Activated CD8-positive, alpha-beta T cell treated with anti-CD3 and anti-CD28 coated beads for 36 hours (primary cell): ENCODE measurements around the gene SAMD5. TPM values are rescaled to one million over a fixed set of nuclear protein-coding genes. Genes with fewer than 3 reads are reported as not detected.

Source experiments
- ATAC-seq: fragments of 200-7000 bp; cut with Tn5 transposase; one replicate; pipeline ENCODE4 v1.10.0; 2021; ENCODE audit warnings: mild to moderate bottlenecking, moderate library complexity
- CTCF ChIA-PET: fragments of 350-600 bp; sonication (Branson Sonifier 250); formaldehyde crosslinking; loops from one replicate; lab custom pipeline; 2021; ENCODE audit warnings: antibody characterized with exemption; lab: Charles Lee
- POLR2A ChIA-PET: fragments of 350-600 bp; sonication (Branson Sonifier 250); formaldehyde crosslinking; loops from one replicate; lab custom pipeline; 2021; ENCODE audit warnings: antibody characterized with exemption; lab: Charles Lee
- DNase-seq: peaks from one replicate; pipeline ENCODE4 v3.0.0-alpha.2; 2020
- H3K27ac Mint-ChIP-seq: one replicate; pipeline ENCODE4 v1.8.0; 2021; ENCODE audit warnings: mild to moderate bottlenecking, mixed read lengths
- H3K27me3 Mint-ChIP-seq: one replicate; pipeline ENCODE4 v1.8.0; 2021; ENCODE audit warnings: mixed read lengths
- H3K36me3 Mint-ChIP-seq: one replicate; pipeline ENCODE4 v1.8.0; 2021; ENCODE audit warnings: low read depth, mixed read lengths
- H3K4me1 Mint-ChIP-seq: one replicate; pipeline ENCODE4 v1.8.0; 2021; ENCODE audit warnings: low read depth, mixed read lengths
- H3K4me3 Mint-ChIP-seq: one replicate; pipeline ENCODE4 v1.8.0; 2021; ENCODE audit warnings: mild to moderate bottlenecking, moderate library complexity, mixed read lengths
- H3K9me3 Mint-ChIP-seq: one replicate; pipeline ENCODE4 v1.8.0; 2021; ENCODE audit warnings: mixed read lengths
- intact Hi-C: fragments of 100-400 bp; cut with micrococcal nuclease; formaldehyde crosslinking; loops from one replicate; pipeline ENCODE4 v1.10.0; 2022
- total RNA-seq, 2 experiments: library from RNA; stranded (reverse); gene quantifications; one replicate each; pipeline ENCODE4 v1.2.3, GENCODE V29; 2021
- TF ChIP-seq, protein P1 (sequence below): fragments of 200-600 bp; IDR thresholded peaks from one replicate; pipeline ENCODE4 v1.8.0; 2022; ENCODE audit warnings: antibody characterized with exemption, mild to moderate bottlenecking

Gene SAMD5
- total RNA-seq, 2 experiments from 2014 or later, result not detected

GRCh38 chr6:147509891-147510290 is 1.4 kb downstream of the SAMD5 start:
- no peak overlapping the region for H3K27ac Mint-ChIP-seq
- intact Hi-C loops, result no loop called here
- TF ChIP-seq, protein P1, sequence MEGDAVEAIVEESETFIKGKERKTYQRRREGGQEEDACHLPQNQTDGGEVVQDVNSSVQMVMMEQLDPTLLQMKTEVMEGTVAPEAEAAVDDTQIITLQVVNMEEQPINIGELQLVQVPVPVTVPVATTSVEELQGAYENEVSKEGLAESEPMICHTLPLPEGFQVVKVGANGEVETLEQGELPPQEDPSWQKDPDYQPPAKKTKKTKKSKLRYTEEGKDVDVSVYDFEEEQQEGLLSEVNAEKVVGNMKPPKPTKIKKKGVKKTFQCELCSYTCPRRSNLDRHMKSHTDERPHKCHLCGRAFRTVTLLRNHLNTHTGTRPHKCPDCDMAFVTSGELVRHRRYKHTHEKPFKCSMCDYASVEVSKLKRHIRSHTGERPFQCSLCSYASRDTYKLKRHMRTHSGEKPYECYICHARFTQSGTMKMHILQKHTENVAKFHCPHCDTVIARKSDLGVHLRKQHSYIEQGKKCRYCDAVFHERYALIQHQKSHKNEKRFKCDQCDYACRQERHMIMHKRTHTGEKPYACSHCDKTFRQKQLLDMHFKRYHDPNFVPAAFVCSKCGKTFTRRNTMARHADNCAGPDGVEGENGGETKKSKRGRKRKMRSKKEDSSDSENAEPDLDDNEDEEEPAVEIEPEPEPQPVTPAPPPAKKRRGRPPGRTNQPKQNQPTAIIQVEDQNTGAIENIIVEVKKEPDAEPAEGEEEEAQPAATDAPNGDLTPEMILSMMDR, result no peak
- ChIA-PET POLR2A (no interaction called here), CTCF (no interaction called here)
- H3K4me3 Mint-ChIP-seq, result peak overlapping the region; percentile 8
- no peaks in the 10 kb centered on the region for H3K36me3 Mint-ChIP-seq
- peaks cover 8% of the 10 kb centered on the region for H3K4me1 Mint-ChIP-seq
- DNase-seq, result no peak
- ATAC-seq, result no peak
- H3K27me3 Mint-ChIP-seq, result peaks cover 48% of the 10 kb centered on the region
- H3K9me3 Mint-ChIP-seq, result no peaks in the 10 kb centered on the region

- POLR2A ChIA-PET, result no interaction called here
- Mint-ChIP-seq H3K4me3 (no peak overlapping the region), H3K27me3 (peaks cover 46% of the 10 kb centered on the region), H3K9me3 (no peaks in the 10 kb centered on the region), H3K27ac (no peak overlapping the region), H3K36me3 (no peaks in the 10 kb centered on the region), H3K4me1 (peaks cover 8% of the 10 kb centered on the region)
- no peak for ATAC-seq
- TF ChIP-seq, protein P1, result no peak
- DNase-seq, result no peak
- CTCF ChIA-PET, result no interaction called here
- intact Hi-C loops, result no loop called here
Observed at GRCh38 chr6:147510929-147511590, 2.6 kb downstream of the SAMD5 start.

DNA sequence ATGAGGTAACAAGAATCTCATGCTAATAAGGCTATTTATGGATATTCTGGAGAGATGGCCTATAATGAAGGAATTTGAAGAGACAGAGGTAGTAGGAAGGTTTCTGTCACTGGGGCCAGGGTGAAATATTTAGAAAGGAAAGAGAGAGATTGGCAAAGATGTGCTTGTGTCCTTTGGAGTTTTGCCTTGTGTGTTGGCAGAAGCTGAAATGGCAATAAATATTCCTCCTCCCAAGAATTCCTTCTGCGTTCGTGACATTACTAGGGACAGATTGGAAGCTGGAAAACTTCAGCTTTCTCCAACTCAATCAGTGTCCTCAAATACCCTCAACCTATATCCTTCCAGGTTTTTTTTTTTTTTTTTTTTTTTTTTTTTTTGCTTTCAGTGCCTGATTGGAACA is 6.3 kb downstream of the SAMD5 start:
- TF ChIP-seq, protein P1, result no peak
- Mint-ChIP-seq H3K4me1 (no peaks in the 10 kb centered on the region), H3K9me3 (no peaks in the 10 kb centered on the region), H3K27me3 (peaks cover 27% of the 10 kb centered on the region), H3K4me3 (no peak overlapping the region), H3K27ac (no peak overlapping the region), H3K36me3 (no peaks in the 10 kb centered on the region)
- intact Hi-C loops, result no loop called here
- ChIA-PET POLR2A (no interaction called here), CTCF (no interaction called here)
- ATAC-seq (no peak), DNase-seq (no peak)

DNA sequence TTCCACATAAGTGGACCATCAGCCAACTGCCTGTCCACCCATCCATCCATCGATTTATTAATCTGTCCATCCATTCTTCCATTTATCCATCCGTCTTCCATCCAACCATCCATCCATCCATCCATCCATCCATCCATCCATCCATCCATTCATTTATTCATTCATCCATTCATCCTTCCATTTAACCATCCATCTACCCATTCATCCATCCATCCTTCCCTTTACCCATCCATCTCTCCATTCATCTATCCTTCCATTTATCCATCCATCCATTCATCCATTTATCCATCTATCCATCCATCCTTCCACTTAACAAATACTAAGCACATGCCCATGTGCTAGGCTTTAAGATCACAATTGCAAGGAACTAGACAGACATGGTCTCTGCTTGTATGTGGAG is 6.8 kb downstream of the SAMD5 start:
- no peak overlapping the region for H3K27ac Mint-ChIP-seq
- peaks cover 22% of the 10 kb centered on the region for H3K27me3 Mint-ChIP-seq
- no peaks in the 10 kb centered on the region for H3K4me1 Mint-ChIP-seq
- intact Hi-C loops, result no loop called here
- ATAC-seq, result no peak
- DNase-seq, result no peak
- H3K4me3 Mint-ChIP-seq, result no peak overlapping the region
- H3K9me3 Mint-ChIP-seq, result no peaks in the 10 kb centered on the region
- POLR2A ChIA-PET, result no interaction called here
- CTCF ChIA-PET, result no interaction called here
- no peaks in the 10 kb centered on the region for H3K36me3 Mint-ChIP-seq
- TF ChIP-seq, protein P1, result no peak

GRCh38 chr6:147522597-147522996 is 14.1 kb downstream of the SAMD5 start:
- H3K9me3 Mint-ChIP-seq, result no peaks in the 10 kb centered on the region
- no peaks in the 10 kb centered on the region for H3K36me3 Mint-ChIP-seq
- H3K4me3 Mint-ChIP-seq, result no peak overlapping the region
- H3K4me1 Mint-ChIP-seq, result no peaks in the 10 kb centered on the region
- H3K27ac Mint-ChIP-seq, result no peak overlapping the region
- peaks cover 23% of the 10 kb centered on the region for H3K27me3 Mint-ChIP-seq
- ChIA-PET POLR2A (no interaction called here), CTCF (interaction anchor here (2.0 kb wide), 1 partner anchor 16 kb away, joined by 7 read pairs; no protein-coding TSS in a partner anchor)
- DNase-seq, result no peak
- intact Hi-C loops, result no loop called here
- peak; percentile 37 for ATAC-seq
- TF ChIP-seq, protein P1, result no peak
